ENCODE results near the gene BFSP2.

DNA sequence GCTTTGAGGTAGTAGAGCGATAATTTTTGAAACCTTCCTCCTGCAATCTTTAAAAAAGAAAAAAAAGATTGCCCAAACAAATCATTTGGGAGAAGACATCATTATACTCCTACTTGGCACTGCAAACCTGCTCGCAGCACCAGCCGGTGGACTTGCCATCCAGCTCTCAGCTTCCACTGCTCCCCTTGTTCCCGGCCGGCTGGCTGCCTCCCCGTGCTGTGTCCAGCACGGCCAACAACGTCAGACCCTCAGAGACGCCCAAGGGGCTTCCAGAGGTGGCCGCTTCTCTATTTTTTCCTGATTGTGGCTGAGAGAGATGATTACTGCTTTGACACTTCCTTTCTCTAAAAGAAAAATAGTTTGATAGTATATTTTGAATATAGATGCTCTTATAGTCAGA, 3.0 kb upstream of the BFSP2 start:
- TF ChIP-seq, protein P1, sequence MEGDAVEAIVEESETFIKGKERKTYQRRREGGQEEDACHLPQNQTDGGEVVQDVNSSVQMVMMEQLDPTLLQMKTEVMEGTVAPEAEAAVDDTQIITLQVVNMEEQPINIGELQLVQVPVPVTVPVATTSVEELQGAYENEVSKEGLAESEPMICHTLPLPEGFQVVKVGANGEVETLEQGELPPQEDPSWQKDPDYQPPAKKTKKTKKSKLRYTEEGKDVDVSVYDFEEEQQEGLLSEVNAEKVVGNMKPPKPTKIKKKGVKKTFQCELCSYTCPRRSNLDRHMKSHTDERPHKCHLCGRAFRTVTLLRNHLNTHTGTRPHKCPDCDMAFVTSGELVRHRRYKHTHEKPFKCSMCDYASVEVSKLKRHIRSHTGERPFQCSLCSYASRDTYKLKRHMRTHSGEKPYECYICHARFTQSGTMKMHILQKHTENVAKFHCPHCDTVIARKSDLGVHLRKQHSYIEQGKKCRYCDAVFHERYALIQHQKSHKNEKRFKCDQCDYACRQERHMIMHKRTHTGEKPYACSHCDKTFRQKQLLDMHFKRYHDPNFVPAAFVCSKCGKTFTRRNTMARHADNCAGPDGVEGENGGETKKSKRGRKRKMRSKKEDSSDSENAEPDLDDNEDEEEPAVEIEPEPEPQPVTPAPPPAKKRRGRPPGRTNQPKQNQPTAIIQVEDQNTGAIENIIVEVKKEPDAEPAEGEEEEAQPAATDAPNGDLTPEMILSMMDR (IDR thresholded peaks at IDR 0.05; ENCODE audit: low read depth, low read length, poor library complexity, severe bottlenecking): no peak
- no peak for TF ChIP-seq EZH2phosphoT487 (IDR thresholded peaks at IDR 0.05; ENCODE audit: borderline replicate concordance, low read length)
